SH-SY5Y (cell line): ENCODE data around the gene HMGXB3.

Experiments
- GATA2 ChIP-seq: IDR thresholded peaks from 2 replicates; pipeline ENCODE4 v1.6.1; 2011; ENCODE audit warnings: mild to moderate bottlenecking, low read depth, low read length
- GATA3 ChIP-seq: IDR thresholded peaks from 2 replicates; pipeline ENCODE4 v1.6.1; 2011; ENCODE audit warnings: low read depth, mild to moderate bottlenecking, low read length, moderate library complexity

DNA sequence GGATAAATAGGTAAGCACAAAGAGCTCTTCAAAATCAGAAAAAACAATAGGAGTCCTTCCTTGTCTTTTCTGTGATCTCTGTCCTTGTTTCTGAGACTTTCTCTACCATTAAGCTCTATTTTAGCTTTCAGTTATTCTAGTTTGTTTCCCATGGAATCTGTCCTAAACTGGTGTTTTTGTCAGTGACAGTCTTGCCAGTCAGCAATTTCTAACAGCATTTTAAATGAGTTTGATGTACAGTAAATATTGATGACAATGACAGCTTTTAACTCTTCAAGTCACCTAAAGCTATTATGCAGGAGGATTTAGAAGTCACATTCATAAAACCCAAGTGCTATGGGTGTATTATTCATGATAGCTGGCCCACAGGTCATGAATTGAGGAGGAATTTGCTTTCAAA is 18.0 kb upstream of the HMGXB3 start:
- TF ChIP-seq GATA3 (no peak), GATA2 (no peak)
